ENCODE data around the gene GIPC2. TPM values are rescaled to one million over a fixed set of nuclear protein-coding genes. Genes with fewer than 3 reads are reported as not detected.

GIPC2 gene, protein sequence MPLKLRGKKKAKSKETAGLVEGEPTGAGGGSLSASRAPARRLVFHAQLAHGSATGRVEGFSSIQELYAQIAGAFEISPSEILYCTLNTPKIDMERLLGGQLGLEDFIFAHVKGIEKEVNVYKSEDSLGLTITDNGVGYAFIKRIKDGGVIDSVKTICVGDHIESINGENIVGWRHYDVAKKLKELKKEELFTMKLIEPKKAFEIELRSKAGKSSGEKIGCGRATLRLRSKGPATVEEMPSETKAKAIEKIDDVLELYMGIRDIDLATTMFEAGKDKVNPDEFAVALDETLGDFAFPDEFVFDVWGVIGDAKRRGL
- total RNA-seq = 18.6 and 23.3 TPM in 2 replicates

DNA sequence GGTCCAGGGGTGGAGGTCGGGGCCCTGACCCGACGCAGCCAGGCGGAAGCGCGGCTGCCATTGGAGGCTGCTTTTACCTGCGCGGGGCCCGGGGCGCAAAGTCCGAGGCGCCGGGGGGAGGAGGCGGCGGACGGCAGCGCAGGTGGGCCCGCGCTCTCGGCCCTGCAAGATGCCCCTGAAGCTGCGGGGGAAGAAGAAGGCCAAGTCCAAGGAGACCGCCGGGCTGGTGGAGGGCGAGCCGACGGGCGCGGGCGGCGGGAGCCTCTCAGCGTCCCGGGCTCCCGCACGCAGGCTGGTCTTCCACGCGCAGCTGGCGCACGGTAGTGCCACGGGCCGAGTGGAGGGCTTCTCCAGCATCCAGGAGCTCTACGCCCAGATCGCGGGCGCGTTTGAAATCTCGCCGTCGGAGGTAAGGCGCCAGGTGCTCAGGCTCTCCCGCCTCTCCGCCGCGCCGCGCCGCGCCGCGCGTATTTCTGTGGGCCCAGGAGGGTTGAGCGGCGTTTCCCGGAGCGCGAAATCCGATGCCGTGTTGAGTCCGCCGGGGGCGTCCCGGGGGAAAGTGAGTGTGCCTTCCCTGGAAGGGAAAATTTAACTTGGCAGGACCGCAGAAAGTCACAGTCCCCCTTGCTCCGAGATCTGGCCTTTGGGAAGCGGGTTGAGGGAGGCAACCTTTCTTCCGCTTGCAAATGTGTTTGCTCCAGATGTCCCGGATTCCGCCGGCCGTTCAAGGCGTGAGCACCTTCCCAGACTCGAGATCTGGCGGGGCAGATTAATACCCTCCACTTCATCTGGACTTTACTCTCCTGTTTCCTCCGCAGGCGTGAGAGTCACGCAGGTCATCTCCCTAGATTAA, at the start of gene GIPC2:
GIPC2 (plus strand) TSS at position 41 of the 853 bp plus-strand sequence; CDS start at position 170, 129 bp downstream.

DNA sequence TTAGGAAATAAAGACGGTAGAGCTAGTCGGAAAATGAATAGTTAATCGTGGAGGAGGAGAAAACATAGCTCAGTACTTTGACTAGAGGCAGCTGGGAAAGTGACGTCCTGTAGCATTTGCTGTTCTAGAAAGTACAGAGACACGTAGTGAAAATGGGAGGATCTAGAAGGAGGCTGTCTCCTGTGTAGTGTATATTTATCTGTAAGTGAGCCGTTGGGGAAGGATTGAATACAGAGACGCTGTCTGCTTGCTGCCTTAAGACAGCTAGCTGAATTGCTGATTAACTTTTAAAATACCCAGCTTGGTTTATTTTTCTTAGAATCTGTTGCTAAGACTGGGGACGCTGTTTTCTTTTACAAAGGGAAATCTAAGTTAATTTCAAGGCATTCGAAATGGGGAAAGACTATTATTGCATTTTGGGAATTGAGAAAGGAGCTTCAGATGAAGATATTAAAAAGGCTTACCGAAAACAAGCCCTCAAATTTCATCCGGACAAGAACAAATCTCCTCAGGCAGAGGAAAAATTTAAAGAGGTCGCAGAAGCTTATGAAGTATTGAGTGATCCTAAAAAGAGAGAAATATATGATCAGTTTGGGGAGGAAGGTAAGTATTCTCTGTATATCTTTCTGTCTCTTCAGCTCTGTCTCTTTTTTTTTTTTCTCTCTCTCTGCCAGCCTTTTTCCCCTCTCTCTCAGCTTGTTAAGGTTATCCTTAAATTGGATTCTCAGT, 40.9 kb upstream of the GIPC2 start, which contains the start of gene DNAJB4:
DNAJB4 (plus strand) TSS at position 221 of the 729 bp plus-strand sequence; CDS start at position 393, 172 bp downstream.

Other genes starting within 250 kb of the GIPC2 start
- 2.7 and 6.8 TPM in 2 replicates for gene NEXN, start 157.3 kb upstream of the GIPC2 start, total RNA-seq
- 130 and 134 TPM in 2 replicates for gene FUBP1, start 66.9 kb upstream of the GIPC2 start, total RNA-seq
- 151 and 158 TPM in 2 replicates for gene DNAJB4, start 41.0 kb upstream of the GIPC2 start, total RNA-seq

Measured in endothelial cell of coronary artery (primary cell).